Measurements from ENCODE around the gene CCBE1.

CCBE1 gene

GRCh38 chr18:59458575-59458974 is 238.6 kb downstream of the CCBE1 start:
- H3K4me3 ChIP-seq (ENCODE audit: low read depth, low read length), result no peak overlapping the region
- TF ChIP-seq CTCF (IDR thresholded peaks at IDR 0.05; ENCODE audit: low read depth, low read length, missing control alignments), result no peak
- in situ Hi-C loops (cut with HindIII; ENCODE audit: low sequenced_read_pairs), result no loop called here
- no peak for DNase-seq (ENCODE audit: low read depth)

GRCh38 chr18:59456657-59457056 is 240.6 kb downstream of the CCBE1 start:
- DNase-seq (ENCODE audit: low read depth), result no peak
- no peak for TF ChIP-seq CTCF (IDR thresholded peaks at IDR 0.05; ENCODE audit: low read depth, low read length, missing control alignments)
- in situ Hi-C loops (cut with HindIII; ENCODE audit: low sequenced_read_pairs), result no loop called here

GRCh38 chr18:59455728-59456276 is 241.4 kb downstream of the CCBE1 start:
- DNase-seq (ENCODE audit: low read depth), result no peak
- no peak overlapping the region for H3K4me3 ChIP-seq (ENCODE audit: low read depth, low read length)
- in situ Hi-C loops (cut with HindIII; ENCODE audit: low sequenced_read_pairs), result no loop called here
- TF ChIP-seq CTCF (IDR thresholded peaks at IDR 0.05; ENCODE audit: low read depth, low read length, missing control alignments), result no peak

More at GRCh38 chr18:59456657-59457056, 240.6 kb downstream of the CCBE1 start:
- H3K4me3 ChIP-seq (ENCODE audit: low read depth, low read length), result no peak overlapping the region

- no peak for DNase-seq (ENCODE audit: low read depth)
- TF ChIP-seq CTCF (IDR thresholded peaks at IDR 0.05; ENCODE audit: low read depth, low read length, missing control alignments), result no peak
- no peak overlapping the region for H3K4me3 ChIP-seq (ENCODE audit: low read depth, low read length)
- in situ Hi-C loops (cut with HindIII; ENCODE audit: low sequenced_read_pairs), result no loop called here
Measured at GRCh38 chr18:59454909-59455727, 242.1 kb downstream of the CCBE1 start.

GRCh38 chr18:59453468-59453961 is 243.7 kb downstream of the CCBE1 start:
- in situ Hi-C loops (cut with HindIII; ENCODE audit: low sequenced_read_pairs), result no loop called here
- no peak overlapping the region for H3K4me3 ChIP-seq (ENCODE audit: low read depth, low read length)
- no peak for DNase-seq (ENCODE audit: low read depth)
- no peak for TF ChIP-seq CTCF (IDR thresholded peaks at IDR 0.05; ENCODE audit: low read depth, low read length, missing control alignments)

- no peak overlapping the region for H3K4me3 ChIP-seq (ENCODE audit: low read depth, low read length)
- DNase-seq (ENCODE audit: low read depth), result no peak
- in situ Hi-C loops (cut with HindIII; ENCODE audit: low sequenced_read_pairs), result no loop called here
- no peak for TF ChIP-seq CTCF (IDR thresholded peaks at IDR 0.05; ENCODE audit: low read depth, low read length, missing control alignments)
Measured at GRCh38 chr18:59451963-59452362, 245.3 kb downstream of the CCBE1 start.

Measured in astrocyte of the cerebellum (primary cell).